GM19023 (cell line): ENCODE results near the gene TNIK.

Experiments
- ATAC-seq: cut with Tn5 transposase; IDR thresholded peaks from one replicate; pipeline ENCODE4 v1.9.1; 2021; ENCODE audit warnings: mild to moderate bottlenecking, moderate library complexity; ENCODE audit not compliant: unreplicated experiment

Gene TNIK

DNA sequence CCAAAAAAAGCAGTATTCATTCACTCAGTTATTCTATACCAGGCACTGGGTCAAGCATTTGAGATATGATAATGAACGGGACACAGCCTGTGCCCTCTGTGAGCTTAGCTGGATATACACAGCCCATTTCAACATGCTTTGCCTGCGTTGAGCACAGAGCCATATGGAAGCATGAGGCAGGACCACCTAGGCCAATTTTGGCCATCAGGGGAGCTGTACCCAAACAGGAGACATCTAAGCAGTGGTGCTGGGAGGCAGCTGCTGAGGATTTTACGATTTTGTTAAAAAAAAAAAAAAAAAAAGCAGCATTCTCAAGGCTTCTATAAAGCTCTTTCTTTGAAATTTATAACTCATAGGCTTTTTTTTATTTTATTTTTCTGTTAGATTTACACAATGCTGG lies 346.5 kb downstream of the TNIK start:
- no peak for ATAC-seq

DNA sequence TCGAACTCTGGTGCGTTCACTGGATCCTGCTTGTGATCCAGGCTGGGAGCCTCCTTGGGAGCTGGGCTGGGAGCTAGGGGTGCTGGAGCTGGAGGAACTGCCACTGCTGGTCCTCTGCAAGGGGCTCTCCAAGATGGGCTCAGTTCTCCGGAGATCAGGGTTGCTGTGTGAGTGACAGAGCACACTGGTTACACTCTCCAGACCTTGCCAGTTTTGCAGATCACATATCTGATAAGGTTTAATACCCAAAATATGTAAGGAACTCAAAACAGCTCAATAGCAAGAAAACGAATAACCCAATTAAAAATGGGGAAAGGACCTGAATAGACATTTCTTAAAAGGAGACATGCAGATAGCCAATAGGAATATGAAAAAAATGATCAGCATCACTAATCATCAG lies 349.5 kb downstream of the TNIK start:
- ATAC-seq, result no peak

- ATAC-seq, result no peak
Observed at GRCh38 chr3:171108066-171108465, 352.1 kb downstream of the TNIK start.

GRCh38 chr3:171103185-171103584 lies 357.0 kb downstream of the TNIK start:
- no peak for ATAC-seq

DNA sequence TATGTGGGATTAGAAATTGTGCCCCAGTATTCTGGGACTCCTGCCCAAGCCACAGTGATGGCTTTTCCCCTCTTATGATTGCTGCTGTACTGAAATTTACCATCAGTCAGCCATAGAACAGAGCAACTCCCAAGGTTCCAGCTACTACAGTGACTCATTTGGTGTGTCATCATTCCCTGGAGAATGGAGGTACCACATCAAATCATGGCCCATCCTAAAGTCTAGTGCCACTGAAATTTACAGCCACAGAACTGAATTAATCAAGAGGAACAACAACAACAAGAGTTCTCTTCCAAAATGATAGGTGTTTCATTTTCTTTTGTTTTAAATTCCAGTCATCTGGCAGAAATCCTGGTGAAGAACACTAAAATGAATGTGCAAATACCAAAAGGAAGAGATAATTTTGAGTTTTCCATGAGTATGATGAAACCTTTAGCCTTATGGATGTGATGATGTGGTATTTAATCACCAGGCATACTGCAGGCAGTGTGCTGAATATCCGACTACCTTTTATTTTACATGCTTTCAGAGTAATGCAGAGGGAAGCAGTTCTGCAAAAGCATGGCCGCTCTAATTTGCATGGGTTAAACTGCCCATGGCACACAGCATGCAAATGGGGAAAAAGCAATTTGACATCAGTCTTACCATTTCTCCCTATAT lies 358.1 kb downstream of the TNIK start:
- ATAC-seq, result no peak

DNA sequence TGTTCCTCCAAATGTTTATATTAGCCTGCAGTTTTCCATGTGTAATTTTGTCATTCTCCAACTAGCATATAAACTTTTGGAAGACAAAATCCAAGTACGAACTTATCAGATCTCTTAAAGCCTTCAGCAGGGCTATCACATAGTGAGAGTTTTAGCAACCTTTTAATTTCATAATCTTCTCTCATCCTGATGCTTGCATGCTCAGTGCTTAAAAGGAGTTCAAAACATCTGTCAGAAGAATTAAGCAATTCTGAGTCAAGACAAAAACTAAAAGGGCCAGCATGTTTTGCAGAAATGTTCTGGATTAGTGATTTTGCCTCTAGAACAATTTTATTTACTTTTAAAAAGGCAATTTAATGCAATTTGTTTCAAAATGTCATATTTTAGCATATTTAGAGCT lies 360.3 kb downstream of the TNIK start:
- ATAC-seq, result no peak

DNA sequence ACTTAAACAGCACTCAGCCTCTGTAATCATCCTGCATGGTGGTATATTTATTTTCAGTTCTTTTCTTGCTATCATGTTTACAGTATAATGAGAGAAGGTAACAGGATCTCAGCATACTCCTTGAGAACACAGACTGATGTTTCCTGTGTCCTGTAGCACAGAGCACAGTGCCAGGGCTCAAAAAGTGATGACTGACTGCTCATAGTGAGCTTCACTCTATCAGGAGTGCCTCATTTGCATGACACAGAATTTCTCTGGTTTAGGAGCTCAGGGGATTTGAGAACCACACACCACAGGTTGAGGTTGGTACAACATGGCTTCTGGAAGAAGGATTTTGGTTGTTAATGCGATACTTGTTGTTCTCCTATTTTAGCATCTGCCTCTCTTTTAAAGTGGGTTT lies 365.1 kb downstream of the TNIK start:
- peak; percentile 89 for ATAC-seq

- no peak for ATAC-seq
Observed at GRCh38 chr3:171094411-171094810, 365.8 kb downstream of the TNIK start.

DNA sequence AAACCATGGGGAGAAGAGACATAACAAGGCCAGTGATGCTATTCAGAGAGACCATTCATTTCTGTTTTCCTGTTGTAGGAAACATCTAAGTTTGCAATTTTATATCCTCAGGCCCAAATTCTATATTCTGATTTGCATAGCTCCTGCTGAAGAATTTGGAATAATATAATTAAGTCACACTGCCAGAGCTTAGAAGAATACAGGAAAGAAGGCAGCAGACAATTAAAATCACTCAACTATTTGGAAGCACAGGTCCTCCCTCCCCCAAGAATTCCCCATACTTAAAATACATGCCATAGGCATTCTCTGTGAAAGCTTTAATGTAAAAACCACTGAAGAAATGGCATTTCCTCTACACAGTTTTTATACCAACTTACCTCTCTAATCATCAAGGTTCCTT lies 366.7 kb downstream of the TNIK start:
- no peak for ATAC-seq

GRCh38 chr3:171092467-171092911 lies 367.7 kb downstream of the TNIK start:
- no peak for ATAC-seq

DNA sequence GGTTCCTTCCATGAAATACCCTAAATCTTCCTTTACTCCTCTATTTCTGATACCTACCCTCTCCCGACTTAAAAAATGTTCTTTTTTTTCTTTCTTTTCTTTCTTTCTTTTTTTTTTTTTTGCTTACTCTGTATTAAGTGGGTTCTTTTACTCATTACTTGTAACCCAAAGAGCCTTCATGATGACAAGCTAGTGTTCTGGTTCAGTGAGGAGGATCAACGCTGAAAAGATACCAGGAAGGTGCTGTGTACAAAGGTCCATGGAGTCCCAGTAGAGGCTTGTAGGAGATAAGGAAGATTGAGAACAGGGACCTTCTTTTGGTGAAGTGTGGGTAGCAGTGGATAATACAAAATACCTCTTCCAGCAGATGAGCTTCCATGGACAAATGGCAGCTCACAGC lies 369.9 kb downstream of the TNIK start:
- no peak for ATAC-seq

- no peak for ATAC-seq
Observed at GRCh38 chr3:171088964-171089754, 371.0 kb downstream of the TNIK start.

DNA sequence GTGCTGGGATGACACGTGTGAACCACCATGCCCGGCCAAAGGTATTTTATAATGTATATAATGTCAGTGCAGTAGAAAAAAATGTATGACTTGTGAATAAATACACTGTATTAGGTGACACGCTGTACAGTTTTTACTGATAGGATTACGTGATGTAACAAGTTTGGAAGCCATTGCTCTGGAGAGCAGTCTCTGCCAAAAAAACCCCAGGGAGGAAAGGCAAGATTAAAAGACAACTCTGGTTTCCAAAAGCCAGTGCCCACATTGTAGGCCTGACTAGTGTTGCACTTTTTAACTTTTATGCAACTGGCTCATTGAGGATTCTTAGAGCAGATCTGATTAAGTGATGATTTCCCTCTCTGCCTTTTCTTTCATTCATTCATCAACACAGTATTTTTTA lies 371.7 kb downstream of the TNIK start:
- no peak for ATAC-seq

GRCh38 chr3:171086914-171087313 lies 373.3 kb downstream of the TNIK start:
- ATAC-seq, result no peak

DNA sequence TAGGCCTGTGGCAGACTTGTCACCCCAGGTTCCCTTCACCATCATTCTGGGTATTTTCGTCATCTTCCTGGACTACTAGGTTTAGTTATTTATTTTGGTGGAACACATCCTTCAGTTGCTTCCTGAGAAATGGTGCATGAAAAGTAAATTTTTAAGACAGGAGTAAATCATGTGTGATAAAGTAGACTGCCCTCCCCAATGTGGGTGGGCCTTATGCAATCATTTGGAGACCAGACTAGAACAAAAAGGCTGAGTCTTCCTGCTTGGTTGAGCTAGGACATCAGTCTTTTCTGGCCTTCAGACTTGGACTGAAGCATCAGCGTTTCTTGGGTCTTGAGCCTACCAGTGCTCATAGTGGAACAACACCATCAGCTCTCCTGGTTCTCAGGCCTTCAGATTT lies 382.9 kb downstream of the TNIK start:
- ATAC-seq, result no peak

DNA sequence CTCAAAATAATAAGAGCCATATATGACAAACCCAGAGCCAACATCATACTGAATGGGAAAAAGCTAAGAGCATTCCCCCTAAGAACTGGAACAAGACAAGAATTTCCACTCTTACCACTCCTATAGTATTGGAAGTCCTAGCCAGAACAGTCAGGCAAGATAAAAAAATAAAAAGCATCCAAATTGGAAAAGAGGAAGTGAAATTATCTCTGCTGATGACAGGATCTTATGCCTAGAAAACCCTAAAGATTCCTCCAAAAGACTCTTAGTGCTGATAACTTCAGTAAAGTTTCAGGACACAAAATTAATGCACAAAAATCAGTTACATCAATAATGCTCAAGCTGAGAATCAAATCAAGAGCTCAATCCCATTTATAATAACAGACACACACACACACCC lies 387.8 kb downstream of the TNIK start:
- ATAC-seq, result no peak

GRCh38 chr3:171068658-171069057 lies 391.5 kb downstream of the TNIK start:
- no peak for ATAC-seq

- no peak for ATAC-seq
Observed at GRCh38 chr3:171066206-171066605, 394.0 kb downstream of the TNIK start.

DNA sequence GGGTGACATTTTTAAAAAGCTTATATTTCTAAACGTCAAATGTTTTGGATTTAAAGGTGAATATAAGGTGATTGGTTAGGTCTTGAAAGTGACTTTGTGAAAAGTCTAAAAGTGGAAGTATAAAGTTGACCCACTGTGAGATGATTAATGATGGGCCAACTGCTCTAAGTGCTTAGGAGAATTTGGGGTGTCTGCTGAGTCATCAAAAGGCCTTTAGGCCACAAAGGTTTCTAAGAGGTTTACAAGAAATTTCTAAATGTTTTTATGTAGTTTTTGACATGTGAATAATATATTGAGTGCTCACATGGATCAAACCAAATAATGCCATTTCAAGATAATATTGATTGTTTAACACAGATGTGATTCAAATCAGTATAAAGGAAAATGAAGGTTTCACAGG lies 394.5 kb downstream of the TNIK start:
- no peak for ATAC-seq

DNA sequence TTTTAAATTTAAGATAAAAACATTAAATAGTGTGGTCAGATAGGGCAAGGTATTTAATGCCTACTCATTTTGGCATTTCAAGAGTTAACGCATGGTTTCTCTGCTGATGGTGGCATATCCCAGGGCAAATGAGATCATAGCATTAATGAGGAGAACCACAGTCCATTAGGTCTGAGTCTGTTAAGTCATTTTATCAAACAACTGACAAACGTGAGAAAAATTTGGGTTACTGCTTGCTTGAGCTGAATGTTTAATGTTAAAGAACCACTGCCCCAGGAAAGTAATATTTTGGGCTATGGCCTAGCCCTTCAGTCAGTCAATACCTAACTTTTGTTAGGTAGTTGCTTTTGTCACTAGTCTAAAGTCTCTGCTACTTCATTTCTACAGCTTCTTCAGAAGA lies 395.7 kb downstream of the TNIK start:
- no peak for ATAC-seq

DNA sequence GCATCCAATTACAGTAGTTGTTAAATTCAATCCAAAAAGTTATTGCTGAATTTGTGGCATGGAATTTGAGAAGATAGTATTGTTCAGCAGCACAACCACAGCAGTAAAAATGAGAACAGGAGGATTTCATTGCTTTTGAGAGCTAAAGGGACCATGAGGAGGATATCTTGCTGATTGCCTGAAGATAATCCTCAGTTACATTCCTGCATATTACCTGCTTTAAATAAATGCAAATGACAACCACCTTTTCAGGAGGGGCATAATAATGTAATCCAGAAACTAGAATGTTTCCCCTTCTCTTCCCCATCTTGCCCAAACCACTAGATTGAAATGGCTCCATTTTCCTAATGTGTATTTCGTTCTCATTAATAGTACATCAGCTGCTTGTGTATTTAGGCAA lies 398.5 kb downstream of the TNIK start:
- ATAC-seq, result no peak

- ATAC-seq, result no peak
Observed at GRCh38 chr3:171059978-171060377, 400.2 kb downstream of the TNIK start.
